ENCODE measurements around the gene ARL13B. TPM values are rescaled to one million over a fixed set of nuclear protein-coding genes. Genes with fewer than 3 reads are reported as not detected.
"Not testable (repeated sequence)": the region's sequence is repeated elsewhere in the genome, so short reads cannot be mapped to it uniquely, and the experiment has no call there.

Gene ARL13B
- total RNA-seq: 13.3 and 14.6 TPM in 2 replicates
- long read RNA-seq, partial matches to known transcripts: 14 of 35 reads
- long read RNA-seq, other reads (novel, unspliced or antisense): 21 of 35 reads

- Mint-ChIP-seq H3K36me3 (ENCODE audit: unreplicated experiment) (no peaks in the 10 kb centered on the region), H3K27me3 (ENCODE audit: unreplicated experiment) (peaks cover 4% of the 10 kb centered on the region), H3K4me3 (ENCODE audit: unreplicated experiment) (peak within 1 kb of the TSS; percentile 90), H3K9me3 (ENCODE audit: unreplicated experiment) (no peaks in the 10 kb centered on the region), H3K27ac (ENCODE audit: unreplicated experiment) (peak within 1 kb of the TSS; percentile 96), H3K4me1 (ENCODE audit: unreplicated experiment) (peaks cover 22% of the 10 kb centered on the region)
- TF ChIP-seq, protein P1, sequence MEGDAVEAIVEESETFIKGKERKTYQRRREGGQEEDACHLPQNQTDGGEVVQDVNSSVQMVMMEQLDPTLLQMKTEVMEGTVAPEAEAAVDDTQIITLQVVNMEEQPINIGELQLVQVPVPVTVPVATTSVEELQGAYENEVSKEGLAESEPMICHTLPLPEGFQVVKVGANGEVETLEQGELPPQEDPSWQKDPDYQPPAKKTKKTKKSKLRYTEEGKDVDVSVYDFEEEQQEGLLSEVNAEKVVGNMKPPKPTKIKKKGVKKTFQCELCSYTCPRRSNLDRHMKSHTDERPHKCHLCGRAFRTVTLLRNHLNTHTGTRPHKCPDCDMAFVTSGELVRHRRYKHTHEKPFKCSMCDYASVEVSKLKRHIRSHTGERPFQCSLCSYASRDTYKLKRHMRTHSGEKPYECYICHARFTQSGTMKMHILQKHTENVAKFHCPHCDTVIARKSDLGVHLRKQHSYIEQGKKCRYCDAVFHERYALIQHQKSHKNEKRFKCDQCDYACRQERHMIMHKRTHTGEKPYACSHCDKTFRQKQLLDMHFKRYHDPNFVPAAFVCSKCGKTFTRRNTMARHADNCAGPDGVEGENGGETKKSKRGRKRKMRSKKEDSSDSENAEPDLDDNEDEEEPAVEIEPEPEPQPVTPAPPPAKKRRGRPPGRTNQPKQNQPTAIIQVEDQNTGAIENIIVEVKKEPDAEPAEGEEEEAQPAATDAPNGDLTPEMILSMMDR (IDR thresholded peaks at IDR 0.05): no peak
- DNase-seq (ENCODE audit: extremely low spot score, unreplicated experiment): peak; percentile 98
Measured at GRCh38 chr3:93979850-93980676, at the start of gene ARL13B. Gene ARL13B, plus strand, starts transcription at chr3:93980155. Its CDS starts 269 bp downstream, at chr3:93980424.

- Mint-ChIP-seq H3K9me3 (ENCODE audit: unreplicated experiment) (no peaks in the 10 kb centered on the region), H3K27me3 (ENCODE audit: unreplicated experiment) (peaks cover 8% of the 10 kb centered on the region), H3K27ac (ENCODE audit: unreplicated experiment) (no peak overlapping the region), H3K4me1 (ENCODE audit: unreplicated experiment) (no peaks in the 10 kb centered on the region), H3K4me3 (ENCODE audit: unreplicated experiment) (no peak overlapping the region), H3K36me3 (ENCODE audit: unreplicated experiment) (no peaks in the 10 kb centered on the region)
- DNase-seq (ENCODE audit: extremely low spot score, unreplicated experiment): no peak
- TF ChIP-seq, protein P1 (IDR thresholded peaks at IDR 0.05): no peak
Measured at GRCh38 chr3:93931597-93932229, 48.2 kb upstream of the ARL13B start.

GRCh38 chr3:93934366-93935046, 45.4 kb upstream of the ARL13B start:
- H3K27ac Mint-ChIP-seq (ENCODE audit: unreplicated experiment): no peak overlapping the region
- H3K9me3 Mint-ChIP-seq (ENCODE audit: unreplicated experiment): no peaks in the 10 kb centered on the region
- no peaks in the 10 kb centered on the region for H3K4me1 Mint-ChIP-seq (ENCODE audit: unreplicated experiment)
- H3K27me3 Mint-ChIP-seq (ENCODE audit: unreplicated experiment): peaks cover 8% of the 10 kb centered on the region
- H3K36me3 Mint-ChIP-seq (ENCODE audit: unreplicated experiment): no peaks in the 10 kb centered on the region
- TF ChIP-seq, protein P1 (IDR thresholded peaks at IDR 0.05): no peak
- H3K4me3 Mint-ChIP-seq (ENCODE audit: unreplicated experiment): no peak overlapping the region
- DNase-seq (ENCODE audit: extremely low spot score, unreplicated experiment): no peak

DNA sequence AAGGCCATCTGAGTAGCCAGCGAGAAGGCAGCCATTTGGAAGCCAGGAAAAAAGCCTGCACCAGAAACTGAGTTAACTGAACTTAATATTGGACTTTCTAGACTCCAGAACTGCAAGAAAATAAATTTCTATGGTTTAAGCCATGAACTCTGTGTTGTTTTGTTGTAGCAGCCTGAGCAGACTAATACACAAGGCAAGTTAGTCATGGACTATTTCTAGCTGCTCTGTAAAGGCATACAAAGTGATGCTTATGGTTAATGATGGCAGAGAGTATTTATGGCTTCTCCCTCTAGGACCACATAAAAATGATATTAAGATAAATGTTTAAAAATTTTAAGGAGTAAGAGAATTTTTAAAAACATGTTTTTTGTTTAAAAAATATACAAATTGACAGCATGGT, 43.4 kb upstream of the ARL13B start:
- TF ChIP-seq, protein P1 (IDR thresholded peaks at IDR 0.05): no peak
- DNase-seq (ENCODE audit: extremely low spot score, unreplicated experiment): no peak
- no peaks in the 10 kb centered on the region for H3K36me3 Mint-ChIP-seq (ENCODE audit: unreplicated experiment)
- H3K4me1 Mint-ChIP-seq (ENCODE audit: unreplicated experiment): no peaks in the 10 kb centered on the region
- H3K27me3 Mint-ChIP-seq (ENCODE audit: unreplicated experiment): peaks cover 7% of the 10 kb centered on the region
- no peak overlapping the region for H3K27ac Mint-ChIP-seq (ENCODE audit: unreplicated experiment)
- H3K9me3 Mint-ChIP-seq (ENCODE audit: unreplicated experiment): no peaks in the 10 kb centered on the region
- no peak overlapping the region for H3K4me3 Mint-ChIP-seq (ENCODE audit: unreplicated experiment)

DNA sequence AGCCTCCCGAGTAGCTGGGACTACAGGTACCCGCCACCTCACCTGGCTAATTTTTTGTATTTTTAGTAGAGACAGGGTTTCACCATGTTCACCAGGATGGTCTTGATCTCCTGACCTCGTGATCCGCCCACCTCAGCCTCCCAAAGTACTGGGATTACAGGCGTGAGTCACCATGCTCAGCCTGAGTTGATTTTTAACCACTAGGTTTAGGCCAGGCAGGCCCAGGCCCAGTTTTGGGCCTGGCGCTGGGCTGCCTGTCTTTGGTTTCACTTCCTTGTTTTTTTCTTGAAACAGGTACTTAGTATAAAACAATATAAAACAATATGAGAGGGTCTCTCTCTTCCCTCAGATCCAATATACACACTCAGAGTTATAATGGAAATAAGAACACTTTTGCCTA, 42.5 kb upstream of the ARL13B start:
- not testable (repeated sequence) for H3K4me1 Mint-ChIP-seq (ENCODE audit: unreplicated experiment); H3K9me3 Mint-ChIP-seq (ENCODE audit: unreplicated experiment); H3K27me3 Mint-ChIP-seq (ENCODE audit: unreplicated experiment); H3K27ac Mint-ChIP-seq (ENCODE audit: unreplicated experiment); H3K4me3 Mint-ChIP-seq (ENCODE audit: unreplicated experiment); DNase-seq (ENCODE audit: extremely low spot score, unreplicated experiment); H3K36me3 Mint-ChIP-seq (ENCODE audit: unreplicated experiment)

GRCh38 chr3:93949958-93950357, 30.0 kb upstream of the ARL13B start:
- H3K4me3 Mint-ChIP-seq (ENCODE audit: unreplicated experiment); H3K4me1 Mint-ChIP-seq (ENCODE audit: unreplicated experiment); DNase-seq (ENCODE audit: extremely low spot score, unreplicated experiment); H3K27ac Mint-ChIP-seq (ENCODE audit: unreplicated experiment); H3K36me3 Mint-ChIP-seq (ENCODE audit: unreplicated experiment); H3K9me3 Mint-ChIP-seq (ENCODE audit: unreplicated experiment); H3K27me3 Mint-ChIP-seq (ENCODE audit: unreplicated experiment): not testable (repeated sequence)
